HEK293 (cell line): Measurements from ENCODE around the gene MALRD1.

Source experiments
- CTCF ChIA-PET: fragments of 350-600 bp; formaldehyde crosslinking; extraction: SDS; loops from one replicate; lab custom pipeline; 2021; ENCODE audit warnings: antibody characterized with exemption; lab: Yijun Ruan, JAX
- POLR2A ChIA-PET: fragments of 300-600 bp; formaldehyde crosslinking; extraction: SDS; loops from one replicate; lab custom pipeline; 2020; ENCODE audit warnings: antibody characterized with exemption, inconsistent platforms; lab: Yijun Ruan, JAX
- H3K27ac ChIP-seq: fragments of 200-500 bp; sonication (Bioruptor generic); 2 replicates; pipeline ENCODE4 v1.5.1; 2014; ENCODE audit warnings: low read depth, low read length, control low read depth, inconsistent platforms; ENCODE audit errors: extremely low read depth
- H3K36me3 ChIP-seq, 2 experiments: fragments of 200-500 bp in 1 of 2; sonication (Bioruptor generic) in 1 of 2; 1 replicate in 1 of 2; 2 replicates in 1 of 2; pipeline ENCODE4 v1.5.1; 2014 to 2017; ENCODE audit warnings: inconsistent platforms in 2 of 2, low read length in 2 of 2; ENCODE audit not compliant: control insufficient read depth in 2 of 2, insufficient read depth in 1 of 2
- H3K4me1 ChIP-seq: fragments of 200-500 bp; sonication (Bioruptor generic); 2 replicates; pipeline ENCODE4 v1.5.1; 2014; ENCODE audit warnings: mild to moderate bottlenecking, low read length, inconsistent platforms; ENCODE audit not compliant: control insufficient read depth, insufficient read depth
- H3K4me3 ChIP-seq: 2 replicates; pipeline ENCODE4 v1.5.1; 2011; ENCODE audit warnings: low read depth, mild to moderate bottlenecking, control low read depth, low read length, moderate library complexity
- H3K9me3 ChIP-seq: fragments of 200-500 bp; sonication (Bioruptor generic); 2 replicates; pipeline ENCODE4 v1.5.1; 2014; ENCODE audit warnings: low read depth, low read length, inconsistent platforms; ENCODE audit not compliant: control insufficient read depth, insufficient read depth
- KLF7 ChIP-seq: fragments of 450-650 bp; formaldehyde crosslinking; IDR thresholded peaks from 2 replicates; pipeline ENCODE4 v1.5.1; 2016; ENCODE audit warnings: missing biosample characterization, missing genetic modification characterization, borderline replicate concordance
- REPIN1 ChIP-seq: fragments of 450-650 bp; formaldehyde crosslinking; IDR thresholded peaks from 2 replicates; pipeline ENCODE4 v1.5.1; 2017; ENCODE audit warnings: missing biosample characterization, missing genetic modification characterization, low read depth
- TRIM28 ChIP-seq: IDR thresholded peaks from 2 replicates; pipeline ENCODE4 v1.6.1; 2011; ENCODE audit warnings: low read length, control low read depth, borderline replicate concordance
- ZBTB21 ChIP-seq: fragments of 450-650 bp; formaldehyde crosslinking; IDR thresholded peaks from 2 replicates; pipeline ENCODE4 v1.5.1; 2017; ENCODE audit warnings: missing biosample characterization, missing genetic modification characterization
- ZNF169 ChIP-seq: fragments of 450-650 bp; formaldehyde crosslinking; IDR thresholded peaks from 2 replicates; pipeline ENCODE4 v1.5.1; 2016; ENCODE audit warnings: missing biosample characterization, missing genetic modification characterization
- ZNF184 ChIP-seq: fragments of 450-650 bp; IDR thresholded peaks from 2 replicates; pipeline ENCODE4 v1.5.1; 2018; ENCODE audit warnings: missing biosample characterization, mild to moderate bottlenecking, missing genetic modification characterization
- ZNF274 ChIP-seq, 2 experiments: fragments of 200-500 bp in 1 of 2; fragments of 450-650 bp in 1 of 2; sonication (Bioruptor generic) in 1 of 2; formaldehyde crosslinking in 1 of 2; IDR thresholded peaks; 2 replicates each; pipeline versions ENCODE4 v1.5.1 to v1.6.1; 2014 to 2016; ENCODE audit warnings: borderline replicate concordance in 1 of 2, inconsistent platforms in 1 of 2, low read length in 1 of 2, missing biosample characterization in 1 of 2, missing genetic modification characterization in 1 of 2
- ZNF366 ChIP-seq: fragments of 450-650 bp; formaldehyde crosslinking; conservative IDR thresholded peaks from 2 replicates; pipeline ENCODE4 v1.5.1; 2016; ENCODE audit warnings: missing biosample characterization, missing genetic modification characterization
- ZNF37A ChIP-seq: fragments of 450-650 bp; IDR thresholded peaks from 2 replicates; pipeline ENCODE4 v1.5.1; 2018; ENCODE audit warnings: missing biosample characterization, missing genetic modification characterization
- ZNF404 ChIP-seq: fragments of 450-650 bp; formaldehyde crosslinking; IDR thresholded peaks from 2 replicates; pipeline ENCODE4 v1.5.1; 2017; ENCODE audit warnings: missing biosample characterization, missing genetic modification characterization
- ZNF48 ChIP-seq: fragments of 450-650 bp; formaldehyde crosslinking; IDR thresholded peaks from 2 replicates; pipeline ENCODE4 v1.5.1; 2016; ENCODE audit warnings: missing biosample characterization, missing genetic modification characterization
- ZNF560 ChIP-seq: fragments of 450-650 bp; formaldehyde crosslinking; IDR thresholded peaks from 2 replicates; pipeline ENCODE4 v1.5.1; 2017; ENCODE audit warnings: missing biosample characterization, missing genetic modification characterization, borderline replicate concordance
- ZNF654 ChIP-seq: fragments of 450-650 bp; formaldehyde crosslinking; IDR thresholded peaks from 2 replicates; pipeline ENCODE4 v1.5.1; 2016; ENCODE audit warnings: low read depth, missing biosample characterization, missing genetic modification characterization
- ZNF768 ChIP-seq: fragments of 450-650 bp; formaldehyde crosslinking; IDR thresholded peaks from 2 replicates; pipeline ENCODE4 v1.5.1; 2018; ENCODE audit warnings: missing biosample characterization, mild to moderate bottlenecking, missing genetic modification characterization
- TF ChIP-seq, protein P1 (sequence below): fragments of 450-650 bp; formaldehyde crosslinking; IDR thresholded peaks from 2 replicates; pipeline ENCODE4 v1.5.1; 2016; ENCODE audit warnings: missing biosample characterization, missing genetic modification characterization
- TF ChIP-seq, protein P2 (sequence below): fragments of 450-650 bp; formaldehyde crosslinking; IDR thresholded peaks from 2 replicates; pipeline ENCODE4 v1.5.1; 2016; ENCODE audit warnings: missing biosample characterization, missing genetic modification characterization
- TF ChIP-seq, protein P3 (sequence below): fragments of 450-650 bp; formaldehyde crosslinking; IDR thresholded peaks from 2 replicates; pipeline ENCODE4 v1.5.1; 2017; ENCODE audit warnings: missing biosample characterization, missing genetic modification characterization
- TF ChIP-seq, protein P4 (sequence below): fragments of 450-650 bp; formaldehyde crosslinking; IDR thresholded peaks from 2 replicates; pipeline ENCODE4 v1.5.1; 2016; ENCODE audit warnings: missing biosample characterization, missing genetic modification characterization, borderline replicate concordance
- TF ChIP-seq, protein P5 (sequence below): fragments of 450-650 bp; formaldehyde crosslinking; IDR thresholded peaks from 2 replicates; pipeline ENCODE4 v1.5.1; 2016; ENCODE audit warnings: missing biosample characterization, missing genetic modification characterization, borderline replicate concordance

Gene MALRD1

DNA sequence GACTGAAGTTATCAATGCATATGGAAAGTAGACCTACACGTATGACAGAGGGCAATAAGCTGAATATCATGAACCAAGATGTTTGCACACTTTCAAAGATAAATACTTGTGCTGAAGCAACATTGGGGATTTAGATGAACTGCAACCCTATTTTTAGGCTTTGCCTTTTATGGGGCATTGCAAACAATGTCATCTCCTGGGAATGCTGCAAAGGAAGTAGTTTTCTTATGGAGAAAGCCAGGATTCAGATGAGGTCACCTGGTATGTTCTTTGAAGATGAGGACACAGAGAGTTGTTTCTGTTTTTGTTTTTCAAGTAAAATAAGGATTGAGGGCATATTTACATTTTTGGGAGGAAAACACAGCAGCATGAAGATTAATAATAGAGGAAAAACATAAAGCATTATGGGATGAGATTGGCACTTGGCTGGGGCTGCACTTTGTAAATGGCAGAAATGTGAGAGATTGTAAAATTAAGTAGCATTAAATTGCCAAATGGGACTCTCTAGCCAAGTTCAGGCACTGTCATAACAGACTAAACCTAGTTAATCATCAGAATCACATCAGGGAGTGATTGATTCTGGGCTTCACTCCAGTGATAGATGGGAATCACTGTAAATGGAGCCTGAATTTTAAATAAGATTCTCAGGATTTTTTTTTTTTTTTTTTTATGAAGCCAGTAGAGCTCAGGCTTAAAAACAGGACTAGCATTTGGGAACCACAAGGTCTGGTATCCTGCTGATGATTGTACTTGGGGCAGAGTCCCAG, 63.1 kb downstream of the MALRD1 start:
- ChIA-PET POLR2A (no interaction called here), CTCF (no interaction called here)
- Histone ChIP-seq H3K36me3 (no peaks in the 10 kb centered on the region), H3K4me1 (no peaks in the 10 kb centered on the region), H3K27ac (no peak overlapping the region), H3K9me3 (no peaks in the 10 kb centered on the region; the same call in 1 of the 2 replicates), H3K4me3 (no peak overlapping the region)
- TF ChIP-seq ZNF560 (no peak), KLF7 (tag by site-specific recombination) (no peak), ZNF48 (tag by site-specific recombination) (no peak), ZNF654 (tag by site-specific recombination) (no peak)

DNA sequence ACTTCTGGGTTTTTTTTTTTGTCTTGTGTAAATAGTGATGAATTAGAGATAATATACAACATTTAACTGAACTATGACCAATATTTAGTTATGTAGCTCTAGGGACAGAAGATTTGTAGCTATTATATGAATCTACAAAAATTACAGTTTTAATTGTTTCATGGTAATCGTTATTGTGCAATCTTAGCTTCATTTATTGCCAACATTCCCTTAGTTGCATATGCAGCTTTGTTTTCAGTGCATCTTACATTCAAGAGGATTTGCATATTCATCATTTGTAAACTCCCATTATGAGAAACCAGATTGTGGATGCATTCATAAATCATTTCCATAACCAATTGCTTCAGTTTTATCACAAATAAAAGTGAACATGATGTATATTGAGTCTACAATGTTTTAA, 68.8 kb downstream of the MALRD1 start:
- ChIA-PET POLR2A (no interaction called here), CTCF (no interaction called here)
- H3K27ac ChIP-seq = no peak overlapping the region
- H3K36me3 ChIP-seq = no peaks in the 10 kb centered on the region
- no peak overlapping the region for H3K4me3 ChIP-seq
- H3K4me1 ChIP-seq = no peaks in the 10 kb centered on the region
- TF ChIP-seq, protein P1, sequence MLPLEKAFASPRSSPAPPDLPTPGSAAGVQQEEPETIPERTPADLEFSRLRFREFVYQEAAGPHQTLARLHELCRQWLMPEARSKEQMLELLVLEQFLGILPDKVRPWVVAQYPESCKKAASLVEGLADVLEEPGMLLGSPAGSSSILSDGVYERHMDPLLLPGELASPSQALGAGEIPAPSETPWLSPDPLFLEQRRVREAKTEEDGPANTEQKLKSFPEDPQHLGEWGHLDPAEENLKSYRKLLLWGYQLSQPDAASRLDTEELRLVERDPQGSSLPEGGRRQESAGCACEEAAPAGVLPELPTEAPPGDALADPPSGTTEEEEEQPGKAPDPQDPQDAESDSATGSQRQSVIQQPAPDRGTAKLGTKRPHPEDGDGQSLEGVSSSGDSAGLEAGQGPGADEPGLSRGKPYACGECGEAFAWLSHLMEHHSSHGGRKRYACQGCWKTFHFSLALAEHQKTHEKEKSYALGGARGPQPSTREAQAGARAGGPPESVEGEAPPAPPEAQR (tag by site-specific recombination) = no peak
- no peak for TF ChIP-seq ZNF37A
- no peak for TF ChIP-seq ZNF768 (tag by site-specific recombination)
- TF ChIP-seq, all 188 proteins: peak for 0
- H3K9me3 ChIP-seq = no peaks in the 10 kb centered on the region

DNA sequence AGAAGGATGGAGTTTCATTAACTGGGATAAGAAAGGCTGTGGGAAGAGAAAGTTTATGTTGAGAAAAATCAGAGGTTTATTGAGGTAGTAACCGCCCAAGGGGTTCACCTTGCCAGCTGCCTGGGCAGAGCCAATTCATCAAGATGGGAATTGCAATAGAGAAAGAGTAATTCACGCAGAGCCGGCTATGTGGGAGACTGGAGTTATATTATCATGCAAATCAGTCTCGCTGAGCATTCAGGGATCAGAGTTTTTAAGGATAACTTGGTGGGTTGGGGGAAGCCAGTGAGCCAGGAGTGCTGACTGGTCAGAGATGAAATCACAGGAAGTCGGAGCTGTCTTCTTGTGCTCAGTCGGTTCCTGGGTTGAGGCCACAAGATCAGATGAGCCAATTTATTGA, 70.6 kb downstream of the MALRD1 start:
- Histone ChIP-seq H3K27ac (no peak overlapping the region), H3K4me1 (no peaks in the 10 kb centered on the region), H3K9me3 (no peaks in the 10 kb centered on the region), H3K36me3 (no peaks in the 10 kb centered on the region), H3K4me3 (no peak overlapping the region)
- POLR2A ChIA-PET = no interaction called here
- CTCF ChIA-PET = no interaction called here
- TF ChIP-seq REPIN1 (tag by site-specific recombination) (no peak), ZNF169 (tag by site-specific recombination) (no peak), ZNF404 (tag by site-specific recombination) (no peak), TRIM28 (no peak), ZNF274 (IDR thresholded peaks at IDR 0.05; ENCODE audit: low read length) (no peak), ZNF274 (tag by site-specific recombination; IDR thresholded peaks at IDR 0.05; ENCODE audit: borderline replicate concordance) (no peak), ZNF560 (no peak), ZBTB21 (tag by site-specific recombination) (no peak), ZNF366 (tag by site-specific recombination) (no peak), ZNF184 (tag by site-specific recombination) (no peak)
- TF ChIP-seq, protein P2, sequence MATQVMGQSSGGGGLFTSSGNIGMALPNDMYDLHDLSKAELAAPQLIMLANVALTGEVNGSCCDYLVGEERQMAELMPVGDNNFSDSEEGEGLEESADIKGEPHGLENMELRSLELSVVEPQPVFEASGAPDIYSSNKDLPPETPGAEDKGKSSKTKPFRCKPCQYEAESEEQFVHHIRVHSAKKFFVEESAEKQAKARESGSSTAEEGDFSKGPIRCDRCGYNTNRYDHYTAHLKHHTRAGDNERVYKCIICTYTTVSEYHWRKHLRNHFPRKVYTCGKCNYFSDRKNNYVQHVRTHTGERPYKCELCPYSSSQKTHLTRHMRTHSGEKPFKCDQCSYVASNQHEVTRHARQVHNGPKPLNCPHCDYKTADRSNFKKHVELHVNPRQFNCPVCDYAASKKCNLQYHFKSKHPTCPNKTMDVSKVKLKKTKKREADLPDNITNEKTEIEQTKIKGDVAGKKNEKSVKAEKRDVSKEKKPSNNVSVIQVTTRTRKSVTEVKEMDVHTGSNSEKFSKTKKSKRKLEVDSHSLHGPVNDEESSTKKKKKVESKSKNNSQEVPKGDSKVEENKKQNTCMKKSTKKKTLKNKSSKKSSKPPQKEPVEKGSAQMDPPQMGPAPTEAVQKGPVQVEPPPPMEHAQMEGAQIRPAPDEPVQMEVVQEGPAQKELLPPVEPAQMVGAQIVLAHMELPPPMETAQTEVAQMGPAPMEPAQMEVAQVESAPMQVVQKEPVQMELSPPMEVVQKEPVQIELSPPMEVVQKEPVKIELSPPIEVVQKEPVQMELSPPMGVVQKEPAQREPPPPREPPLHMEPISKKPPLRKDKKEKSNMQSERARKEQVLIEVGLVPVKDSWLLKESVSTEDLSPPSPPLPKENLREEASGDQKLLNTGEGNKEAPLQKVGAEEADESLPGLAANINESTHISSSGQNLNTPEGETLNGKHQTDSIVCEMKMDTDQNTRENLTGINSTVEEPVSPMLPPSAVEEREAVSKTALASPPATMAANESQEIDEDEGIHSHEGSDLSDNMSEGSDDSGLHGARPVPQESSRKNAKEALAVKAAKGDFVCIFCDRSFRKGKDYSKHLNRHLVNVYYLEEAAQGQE = no peak
- TF ChIP-seq, protein P3, sequence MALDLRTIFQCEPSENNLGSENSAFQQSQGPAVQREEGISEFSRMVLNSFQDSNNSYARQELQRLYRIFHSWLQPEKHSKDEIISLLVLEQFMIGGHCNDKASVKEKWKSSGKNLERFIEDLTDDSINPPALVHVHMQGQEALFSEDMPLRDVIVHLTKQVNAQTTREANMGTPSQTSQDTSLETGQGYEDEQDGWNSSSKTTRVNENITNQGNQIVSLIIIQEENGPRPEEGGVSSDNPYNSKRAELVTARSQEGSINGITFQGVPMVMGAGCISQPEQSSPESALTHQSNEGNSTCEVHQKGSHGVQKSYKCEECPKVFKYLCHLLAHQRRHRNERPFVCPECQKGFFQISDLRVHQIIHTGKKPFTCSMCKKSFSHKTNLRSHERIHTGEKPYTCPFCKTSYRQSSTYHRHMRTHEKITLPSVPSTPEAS = no peak
- TF ChIP-seq, protein P4, sequence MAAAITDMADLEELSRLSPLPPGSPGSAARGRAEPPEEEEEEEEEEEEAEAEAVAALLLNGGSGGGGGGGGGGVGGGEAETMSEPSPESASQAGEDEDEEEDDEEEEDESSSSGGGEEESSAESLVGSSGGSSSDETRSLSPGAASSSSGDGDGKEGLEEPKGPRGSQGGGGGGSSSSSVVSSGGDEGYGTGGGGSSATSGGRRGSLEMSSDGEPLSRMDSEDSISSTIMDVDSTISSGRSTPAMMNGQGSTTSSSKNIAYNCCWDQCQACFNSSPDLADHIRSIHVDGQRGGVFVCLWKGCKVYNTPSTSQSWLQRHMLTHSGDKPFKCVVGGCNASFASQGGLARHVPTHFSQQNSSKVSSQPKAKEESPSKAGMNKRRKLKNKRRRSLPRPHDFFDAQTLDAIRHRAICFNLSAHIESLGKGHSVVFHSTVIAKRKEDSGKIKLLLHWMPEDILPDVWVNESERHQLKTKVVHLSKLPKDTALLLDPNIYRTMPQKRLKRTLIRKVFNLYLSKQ = no peak
- TF ChIP-seq, protein P5, sequence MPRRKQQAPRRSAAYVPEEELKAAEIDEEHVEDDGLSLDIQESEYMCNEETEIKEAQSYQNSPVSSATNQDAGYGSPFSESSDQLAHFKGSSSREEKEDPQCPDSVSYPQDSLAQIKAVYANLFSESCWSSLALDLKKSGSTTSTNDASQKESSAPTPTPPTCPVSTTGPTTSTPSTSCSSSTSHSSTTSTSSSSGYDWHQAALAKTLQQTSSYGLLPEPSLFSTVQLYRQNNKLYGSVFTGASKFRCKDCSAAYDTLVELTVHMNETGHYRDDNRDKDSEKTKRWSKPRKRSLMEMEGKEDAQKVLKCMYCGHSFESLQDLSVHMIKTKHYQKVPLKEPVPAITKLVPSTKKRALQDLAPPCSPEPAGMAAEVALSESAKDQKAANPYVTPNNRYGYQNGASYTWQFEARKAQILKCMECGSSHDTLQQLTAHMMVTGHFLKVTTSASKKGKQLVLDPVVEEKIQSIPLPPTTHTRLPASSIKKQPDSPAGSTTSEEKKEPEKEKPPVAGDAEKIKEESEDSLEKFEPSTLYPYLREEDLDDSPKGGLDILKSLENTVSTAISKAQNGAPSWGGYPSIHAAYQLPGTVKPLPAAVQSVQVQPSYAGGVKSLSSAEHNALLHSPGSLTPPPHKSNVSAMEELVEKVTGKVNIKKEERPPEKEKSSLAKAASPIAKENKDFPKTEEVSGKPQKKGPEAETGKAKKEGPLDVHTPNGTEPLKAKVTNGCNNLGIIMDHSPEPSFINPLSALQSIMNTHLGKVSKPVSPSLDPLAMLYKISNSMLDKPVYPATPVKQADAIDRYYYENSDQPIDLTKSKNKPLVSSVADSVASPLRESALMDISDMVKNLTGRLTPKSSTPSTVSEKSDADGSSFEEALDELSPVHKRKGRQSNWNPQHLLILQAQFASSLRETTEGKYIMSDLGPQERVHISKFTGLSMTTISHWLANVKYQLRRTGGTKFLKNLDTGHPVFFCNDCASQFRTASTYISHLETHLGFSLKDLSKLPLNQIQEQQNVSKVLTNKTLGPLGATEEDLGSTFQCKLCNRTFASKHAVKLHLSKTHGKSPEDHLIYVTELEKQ (tag by site-specific recombination) = no peak
